ENCODE measurements around the gene TBC1D10A.

GRCh38 chr22:30358541-30358940 is 31.8 kb upstream of the TBC1D10A start:
- no peak for TF ChIP-seq CTCF (IDR thresholded peaks at IDR 0.05)
- TF ChIP-seq POLR2AphosphoS5 (IDR thresholded peaks at IDR 0.05) = no peak

All from prostate gland (tissue), 2 donors.